Airway epithelial cell (primary cell): ENCODE results near the gene CSRNP2. TPM values are rescaled to one million over a fixed set of nuclear protein-coding genes. Genes with fewer than 3 reads are reported as not detected.

Experiments used
- total RNA-seq: library from RNA; depleted of rRNA; stranded (reverse); fragments of >200 nt; gene quantifications from 2 replicates; pipeline ENCODE4 v1.2.3, GENCODE V29; 2015

Gene CSRNP2, protein sequence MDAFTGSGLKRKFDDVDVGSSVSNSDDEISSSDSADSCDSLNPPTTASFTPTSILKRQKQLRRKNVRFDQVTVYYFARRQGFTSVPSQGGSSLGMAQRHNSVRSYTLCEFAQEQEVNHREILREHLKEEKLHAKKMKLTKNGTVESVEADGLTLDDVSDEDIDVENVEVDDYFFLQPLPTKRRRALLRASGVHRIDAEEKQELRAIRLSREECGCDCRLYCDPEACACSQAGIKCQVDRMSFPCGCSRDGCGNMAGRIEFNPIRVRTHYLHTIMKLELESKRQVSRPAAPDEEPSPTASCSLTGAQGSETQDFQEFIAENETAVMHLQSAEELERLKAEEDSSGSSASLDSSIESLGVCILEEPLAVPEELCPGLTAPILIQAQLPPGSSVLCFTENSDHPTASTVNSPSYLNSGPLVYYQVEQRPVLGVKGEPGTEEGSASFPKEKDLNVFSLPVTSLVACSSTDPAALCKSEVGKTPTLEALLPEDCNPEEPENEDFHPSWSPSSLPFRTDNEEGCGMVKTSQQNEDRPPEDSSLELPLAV
- 13.2 and 15.2 TPM in 2 replicates for total RNA-seq

DNA sequence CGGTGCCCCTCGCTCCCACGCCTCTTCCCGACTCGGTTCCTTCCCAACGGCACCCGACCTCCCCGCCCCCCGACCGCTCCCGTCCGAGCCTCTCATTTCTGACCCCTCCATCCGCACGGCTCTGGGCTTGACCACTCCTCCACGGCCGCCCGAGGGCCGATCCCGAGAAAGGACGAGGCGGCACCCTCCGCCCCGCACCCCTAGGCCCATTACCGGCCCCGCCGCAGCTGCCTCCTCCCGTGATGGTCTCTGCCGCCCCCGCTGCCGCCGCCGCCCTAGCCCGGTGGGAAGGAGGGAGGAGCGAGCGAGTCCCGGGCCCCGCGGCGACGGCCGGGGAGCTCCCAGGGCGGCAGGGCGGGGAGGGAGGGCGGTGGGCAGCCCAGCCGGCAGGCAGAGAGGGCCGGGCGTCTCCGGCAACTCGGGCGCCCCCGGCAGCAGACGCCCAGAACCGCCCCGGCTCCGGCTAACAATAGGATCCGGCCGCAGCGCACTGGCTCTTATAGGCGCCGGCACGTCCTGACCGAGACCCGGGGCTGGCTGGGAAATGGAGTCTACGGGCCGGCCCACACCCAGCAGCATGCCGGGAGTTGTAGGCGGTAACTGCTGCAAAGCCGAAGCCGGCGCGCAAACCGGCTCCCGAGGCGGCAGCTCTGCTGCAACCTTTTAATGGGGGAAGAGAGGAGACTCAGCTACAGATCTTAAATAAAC, at the start of gene CSRNP2:
TSS of gene CSRNP2 (minus strand) at position 471 of the 708 bp plus-strand sequence. CDS start 7,035 bp downstream, outside the sequence.

DNA sequence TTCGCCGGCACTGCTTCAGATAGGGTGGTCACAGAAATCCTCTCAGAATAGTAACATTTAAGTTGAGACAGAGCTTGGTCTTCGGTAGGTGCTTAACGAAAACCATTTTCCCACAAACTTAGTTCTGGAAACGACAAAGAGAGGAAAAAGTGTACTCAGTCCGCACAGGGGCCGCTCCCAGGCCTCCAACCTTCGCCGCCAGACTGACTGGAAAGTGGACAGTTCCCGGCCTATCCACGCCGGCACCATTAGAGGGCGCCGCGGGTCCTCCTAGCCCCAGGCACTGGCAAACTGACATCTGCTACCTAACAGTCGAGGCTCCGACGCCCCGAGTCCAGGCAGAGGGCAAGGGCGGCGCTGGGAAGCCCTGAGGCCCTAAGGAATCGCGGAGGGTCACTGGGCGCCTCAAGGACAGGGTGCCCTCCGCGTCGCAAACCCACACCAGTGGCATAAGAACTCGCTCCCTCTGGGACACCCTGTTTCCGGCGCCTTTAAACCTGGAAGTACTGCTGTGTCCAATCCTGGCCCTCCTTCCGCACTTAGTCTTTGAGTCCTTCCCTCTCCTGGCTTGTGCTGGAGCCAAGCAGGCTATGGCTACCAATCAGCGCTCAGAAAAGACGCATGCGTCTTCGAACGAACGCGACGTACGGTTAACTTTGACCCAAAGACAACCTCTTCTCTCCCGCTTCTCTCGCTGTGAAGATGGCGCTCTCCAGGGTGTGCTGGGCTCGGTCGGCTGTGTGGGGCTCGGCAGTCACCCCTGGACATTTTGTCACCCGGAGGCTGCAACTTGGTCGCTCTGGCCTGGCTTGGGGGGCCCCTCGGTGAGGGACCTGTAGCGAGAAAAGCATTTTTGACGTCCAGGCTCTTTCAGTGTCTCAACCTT, 35.5 kb downstream of the CSRNP2 start, which contains the start of gene LETMD1:
TSS of gene LETMD1 (plus strand) at position 673 of the 886 bp plus-strand sequence. CDS start at position 703, 30 bp downstream.

DNA sequence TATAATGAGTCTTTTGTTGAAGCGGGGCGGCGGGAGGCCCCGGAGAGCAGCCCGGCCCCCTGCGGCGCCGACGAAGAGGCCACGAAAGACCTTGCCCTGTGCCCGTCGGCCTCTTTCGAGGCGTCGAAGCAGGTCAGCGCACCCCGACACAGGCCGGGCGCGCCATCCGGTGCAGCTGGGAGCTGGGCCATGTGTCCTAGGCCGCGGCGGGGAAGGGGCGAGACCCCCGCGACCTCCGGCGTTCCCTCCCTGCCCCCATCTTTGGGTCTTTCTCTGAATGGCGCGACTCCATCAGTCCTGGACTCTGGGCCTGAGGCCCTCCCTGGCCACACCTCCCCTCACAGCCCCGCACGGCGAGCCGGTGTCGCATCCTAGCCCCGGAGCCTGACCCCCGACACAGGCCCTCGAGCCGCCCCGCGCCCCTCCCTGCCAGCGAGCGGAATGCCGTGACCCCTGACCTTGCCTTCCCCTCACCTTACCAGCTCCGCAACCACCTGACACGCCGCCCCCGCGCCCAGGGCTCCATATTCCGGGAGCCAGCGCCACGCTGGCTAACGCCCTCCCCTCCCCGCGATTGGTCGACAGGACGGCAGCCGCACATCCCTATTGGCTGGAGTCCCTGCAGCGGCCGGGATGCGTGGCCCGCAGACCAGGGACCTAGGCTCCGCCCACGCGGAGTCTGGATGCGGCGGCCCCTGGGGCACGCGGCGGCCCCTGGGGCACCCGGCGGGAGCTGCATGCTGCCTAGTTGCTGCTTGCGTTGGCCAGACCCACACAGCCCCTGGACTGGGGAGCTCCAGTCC, 57.4 kb downstream of the CSRNP2 start, which contains the start of gene SLC11A2:
TSS of gene SLC11A2 (minus strand) at position 549 of the 803 bp plus-strand sequence. CDS start 15,656 bp downstream, outside the sequence.

Other genes with a start within 250 kb of the CSRNP2 start
- gene TMPRSS12, start 240.7 kb downstream of the CSRNP2 start, total RNA-seq: not detected in 2 replicates
- gene HIGD1C, start 131.1 kb downstream of the CSRNP2 start, total RNA-seq: not detected in 2 replicates
- gene SLC11A2, start 57.2 kb downstream of the CSRNP2 start, total RNA-seq: 19.8 and 29.0 TPM in 2 replicates
- 21.7 and 25.7 TPM in 2 replicates for gene LETMD1, start 35.3 kb downstream of the CSRNP2 start, total RNA-seq
- 11.2 and 13.6 TPM in 2 replicates for gene TFCP2, start 89.5 kb upstream of the CSRNP2 start, total RNA-seq
- 1.7 and 6.1 TPM in 2 replicates for gene POU6F1, start 134.5 kb upstream of the CSRNP2 start, total RNA-seq
- 141 and 201 TPM in 2 replicates for gene DAZAP2, start 155.2 kb upstream of the CSRNP2 start, total RNA-seq
- 59.6 and 63.3 TPM in 2 replicates for gene SMAGP, start 186.8 kb upstream of the CSRNP2 start, total RNA-seq
- gene BIN2, start 240.6 kb upstream of the CSRNP2 start, total RNA-seq: 0.42 TPM in 1 of 2 replicates, not detected in the other